H1 (cell line): ENCODE results near the gene PEAK3. TPM values are rescaled to one million over a fixed set of nuclear protein-coding genes. Genes with fewer than 3 reads are reported as not detected.
A peak's percentile ranks its signal among the peaks of the same experiment; 100 is the strongest.

Experiments used
- CTCF ChIA-PET: fragments of 300-600 bp; sonication (Branson Sonifier 250); formaldehyde crosslinking; loops from one replicate; lab custom pipeline; 2021; ENCODE audit not compliant: partially characterized antibody; lab: Charles Lee
- POLR2A ChIA-PET: fragments of 300-600 bp; sonication (Branson Sonifier 250); formaldehyde crosslinking; loops from one replicate; lab custom pipeline; 2021; ENCODE audit warnings: inconsistent platforms; ENCODE audit not compliant: partially characterized antibody; lab: Charles Lee
- DNase-seq, 2 experiments: peaks; one replicate each; pipeline versions ENCODE4 v3.0.0 to v3.0.0-alpha.2; 2010 to 2022; ENCODE audit warnings: low spot score in 2 of 2, low read depth in 1 of 2, mixed read lengths in 1 of 2
- FAIRE-seq: peaks from 2 replicates; lab custom pipeline; 2011; peaks lifted over from hg19 to GRCh38; lab: Jason Lieb, UNC
- H2AFZ ChIP-seq: 2 replicates; pipeline ENCODE4 v1.8.1; 2012; ENCODE audit warnings: low read length, inconsistent platforms
- H2AK5ac ChIP-seq: 2 replicates; pipeline ENCODE4 v1.6.1; 2013; ENCODE audit warnings: low read depth, low read length
- H2BK120ac ChIP-seq: replicated peaks from 2 replicates; pipeline ENCODE3; 2013; ENCODE audit warnings: low read depth, low read length, inconsistent platforms
- H2BK12ac ChIP-seq: 2 replicates; pipeline ENCODE4 v1.6.1; 2013; ENCODE audit warnings: low read depth, low read length
- H2BK15ac ChIP-seq: 2 replicates; pipeline ENCODE4 v1.6.1; 2013; ENCODE audit warnings: low read length
- H2BK20ac ChIP-seq: 2 replicates; pipeline ENCODE4 v1.6.1; 2013; ENCODE audit warnings: low read length
- H2BK5ac ChIP-seq: 2 replicates; pipeline ENCODE4 v1.6.1; 2013; ENCODE audit warnings: low read depth, low read length
- H3K14ac ChIP-seq: 2 replicates; pipeline ENCODE4 v1.6.1; 2013; ENCODE audit warnings: inconsistent platforms; ENCODE audit not compliant: insufficient read length
- H3K18ac ChIP-seq: 2 replicates; pipeline ENCODE4 v1.6.1; 2013; ENCODE audit warnings: low read length; ENCODE audit errors: extremely low read depth
- H3K23ac ChIP-seq: 2 replicates; pipeline ENCODE4 v1.6.1; 2013; ENCODE audit warnings: inconsistent platforms; ENCODE audit not compliant: insufficient read length
- H3K23me2 ChIP-seq: 2 replicates; pipeline ENCODE4 v1.6.1; 2013; ENCODE audit warnings: low read depth, low read length
- H3K27ac ChIP-seq: 2 replicates; pipeline ENCODE4 v1.6.1; 2011; ENCODE audit warnings: low read depth, low read length, inconsistent platforms
- H3K27me3 ChIP-seq, 4 experiments: replicated peaks in 1 of 4; 1 replicate in 1 of 4; 2 replicates in 3 of 4; pipeline versions ENCODE4 v1.6.1 to v1.8.1; 2011 to 2013; ENCODE audit warnings: low read length in 3 of 4, mild to moderate bottlenecking in 3 of 4, inconsistent platforms in 2 of 4, mixed read lengths in 2 of 4, moderate library complexity in 1 of 4; ENCODE audit not compliant: control insufficient read depth in 3 of 4, insufficient read depth in 3 of 4; ENCODE audit errors: extremely low read depth in 1 of 4
- H3K36me3 ChIP-seq, 4 experiments: 2 replicates each; pipeline versions ENCODE4 v1.6.1 to v1.8.1; 2011 to 2013; ENCODE audit warnings: mild to moderate bottlenecking in 4 of 4, low read length in 3 of 4, moderate library complexity in 2 of 4, control low read depth in 1 of 4, inconsistent platforms in 1 of 4; ENCODE audit not compliant: insufficient read depth in 4 of 4, control insufficient read depth in 2 of 4
- H3K4ac ChIP-seq: replicated peaks from 2 replicates; pipeline ENCODE3; 2013; ENCODE audit warnings: low read length, low read depth, mixed read lengths, inconsistent platforms; ENCODE audit not compliant: insufficient read length
- H3K4me1 ChIP-seq, 4 experiments: replicated peaks in 1 of 4; 1 replicate in 1 of 4; 2 replicates in 3 of 4; pipeline versions ENCODE4 v1.6.1 to v1.8.1; 2011 to 2013; ENCODE audit warnings: low read length in 3 of 4, inconsistent platforms in 2 of 4, mixed read lengths in 1 of 4; ENCODE audit not compliant: insufficient read depth in 4 of 4, control insufficient read depth in 3 of 4
- H3K4me2 ChIP-seq, 2 experiments: 2 replicates each; pipeline versions ENCODE4 v1.6.1 to v1.8.1; 2011 to 2013; ENCODE audit warnings: low read depth in 2 of 2, low read length in 2 of 2, control low read depth in 1 of 2, inconsistent platforms in 1 of 2, mild to moderate bottlenecking in 1 of 2; ENCODE audit not compliant: insufficient read depth in 1 of 2
- H3K4me3 ChIP-seq, 4 experiments: fragments of 200-600, 300-600 bp in 1 of 4; sonication (generic), shearing (Covaris generic), sonication (Bioruptor Twin) in 1 of 4; 2 replicates each; pipeline versions ENCODE4 v1.5.1 to v1.8.1; 2011 to 2016; ENCODE audit warnings: low read length in 4 of 4, low read depth in 3 of 4, control low read depth in 2 of 4, inconsistent platforms in 2 of 4, mild to moderate bottlenecking in 2 of 4, mixed read lengths in 1 of 4, moderate library complexity in 1 of 4; ENCODE audit not compliant: insufficient read depth in 2 of 4; ENCODE audit errors: extremely low read depth in 1 of 4
- H3K56ac ChIP-seq: replicated peaks from 2 replicates; pipeline ENCODE3; 2013; ENCODE audit warnings: low read depth, mild to moderate bottlenecking, mixed read lengths, low read length, inconsistent platforms; ENCODE audit not compliant: insufficient read length
- H3K79me1 ChIP-seq: 2 replicates; pipeline ENCODE4 v1.6.1; 2013; ENCODE audit warnings: low read depth, low read length, control low read depth
- H3K79me2 ChIP-seq, 2 experiments: 2 replicates each; pipeline versions ENCODE4 v1.6.1 to v1.8.1; 2012 to 2013; ENCODE audit warnings: low read length in 2 of 2, mild to moderate bottlenecking in 2 of 2, inconsistent platforms in 1 of 2; ENCODE audit not compliant: insufficient read depth in 2 of 2, control insufficient read depth in 1 of 2
- H3K9ac ChIP-seq, 4 experiments: replicated peaks in 1 of 4; 1 replicate in 1 of 4; 2 replicates in 3 of 4; pipeline versions ENCODE4 v1.6.1 to v1.8.1; 2011 to 2013; ENCODE audit warnings: low read depth in 3 of 4, low read length in 3 of 4, control low read depth in 2 of 4, mild to moderate bottlenecking in 2 of 4, moderate library complexity in 2 of 4, inconsistent platforms in 1 of 4; ENCODE audit errors: extremely low read depth in 1 of 4
- H3K9me3 ChIP-seq, 2 experiments: 2 replicates each; pipeline versions ENCODE4 v1.6.1 to v1.8.1; 2012 to 2013; ENCODE audit warnings: mild to moderate bottlenecking in 2 of 2, moderate library complexity in 2 of 2, control low read depth in 1 of 2, inconsistent platforms in 1 of 2, low read depth in 1 of 2, low read length in 1 of 2, mixed read lengths in 1 of 2; ENCODE audit not compliant: insufficient read depth in 2 of 2
- H4K20me1 ChIP-seq, 2 experiments: replicated peaks in 1 of 2; 2 replicates each; pipeline versions ENCODE3 to v1.8.1; 2011 to 2013; ENCODE audit warnings: inconsistent platforms in 2 of 2, low read length in 2 of 2, mild to moderate bottlenecking in 1 of 2; ENCODE audit not compliant: insufficient read depth in 2 of 2, control insufficient read depth in 1 of 2
- H4K5ac ChIP-seq: 2 replicates; pipeline ENCODE4 v1.6.1; 2013; ENCODE audit warnings: low read length, low read depth, mixed read lengths, inconsistent platforms; ENCODE audit not compliant: insufficient read length
- H4K8ac ChIP-seq: 2 replicates; pipeline ENCODE4 v1.8.0; 2013; ENCODE audit warnings: mild to moderate bottlenecking, moderate library complexity, low read length, inconsistent platforms; ENCODE audit not compliant: insufficient read depth; ENCODE audit errors: extremely low read depth
- H4K91ac ChIP-seq: replicated peaks from 2 replicates; pipeline ENCODE3; 2013; ENCODE audit warnings: low read length, mixed read lengths, inconsistent platforms; ENCODE audit not compliant: insufficient read length
- CBX8 ChIP-seq: fragments of 300-800, 300-1000 bp; sonication (generic); IDR thresholded peaks from 2 replicates; pipeline ENCODE4 v1.7.1; 2016; ENCODE audit warnings: low read depth, low read length, borderline replicate concordance
- MAX ChIP-seq: IDR thresholded peaks from 2 replicates; pipeline ENCODE4 v1.6.1; 2012; ENCODE audit warnings: inconsistent platforms
- WGBS, 2 experiments: shearing (Covaris generic) in 1 of 2; methylation state at CpG; one replicate each; pipeline versions ENCODE4 v1.1.6 to v1.1.7; 2013 to 2015; ENCODE audit warnings: low lambda C conversion rate in 2 of 2, mixed read lengths in 2 of 2, inconsistent platforms in 1 of 2, low coverage in 1 of 2, missing lambda C conversion rate in 1 of 2; ENCODE audit not compliant: insufficient replicate concordance in 2 of 2, insufficient coverage in 1 of 2, insufficient read length in 1 of 2; ENCODE audit errors: extremely low coverage in 1 of 2, missing lambda C conversion rate in 1 of 2; 5-methylcytosine and 5-hydroxymethylcytosine counted together
- polyA plus RNA-seq, 7 experiments: library from polyadenylated mRNA; depleted of rRNA in 3 of 7; stranded (reverse) in 5 of 7; unstranded in 2 of 7; fragments of >200 nt in 5 of 7; fragments of 200-250 nt in 2 of 7; gene quantifications; 1 replicate in 5 of 7; 2 replicates in 1 of 7; 4 replicates in 1 of 7; pipeline versions ENCODE4 v1.2.1 to v1.2.3, GENCODE V29; 2011 to 2013; ENCODE audit warnings: missing spikeins in 2 of 7, mixed read lengths in 2 of 7
- total RNA-seq: library from RNA; stranded (reverse); fragmentation: NEBNext Ultra II Directional; extraction: Animal tissue kit (Norgen Biotek cat#: 25700); gene quantifications from 2 replicates; pipeline ENCODE4 v1.2.1, GENCODE V29; 2021

PEAK3 gene
- total and polyA plus RNA-seq, 2 of the 8 experiments (the other 6 are each of a cell fraction or from before 2014, with no cell fraction given) = not detected

GRCh38 chr19:2227415-2228156 lies 54.4 kb downstream of the PEAK3 start:
- Histone ChIP-seq H3K36me3 (peaks cover 0 to 49% (median 14%) of the 10 kb centered on the region in 4 experiments), H2AK5ac (no peak overlapping the region), H4K91ac (no peak overlapping the region), H2BK120ac (no peak overlapping the region), H3K27me3 (no peaks in the 10 kb centered on the region), H3K56ac (no peak overlapping the region), H3K14ac (no peak overlapping the region), H3K4me1 (no peaks in the 10 kb centered on the region), H3K23me2 (no peaks in the 10 kb centered on the region), H4K8ac (0 out of 2 replicates have a peak overlapping the region, but pooled peaks have one; percentile 51), H2BK5ac (no peak overlapping the region), H3K27ac (no peak overlapping the region), H2AFZ (no peak overlapping the region), H4K20me1 (peaks cover 0 to 16% of the 10 kb centered on the region in 2 experiments), H3K79me1 (no peaks in the 10 kb centered on the region), H3K18ac (no peak overlapping the region), H3K4me3 (no peak overlapping the region), H4K5ac (no peak overlapping the region), H2BK20ac (no peak overlapping the region), H3K79me2 (no peaks in the 10 kb centered on the region), H2BK15ac (no peak overlapping the region), H3K23ac (no peak overlapping the region), H3K4me2 (no peak overlapping the region), H3K9ac (no peak overlapping the region), H3K9me3 (no peaks in the 10 kb centered on the region), H2BK12ac (no peak overlapping the region), H3K4ac (no peak overlapping the region)
- CTCF ChIA-PET = interaction anchor here (0.6 to 4.4 kb wide), 6 partner anchors 9 to 108 kb away, joined by 3 to 19 read pairs (median 4); no protein-coding TSS in a partner anchor
- TF ChIP-seq MAX = no peak
- no peak for TF ChIP-seq CBX8
- no peak for FAIRE-seq
- DNase-seq = no peak
- POLR2A ChIA-PET = interaction anchor here (0.6 to 6.3 kb wide), 8 partner anchors 6 to 100 kb away, joined by 3 to 61 read pairs (median 6); partner anchors contain the start of genes AMH and PLEKHJ1
- 97% methylated on average over 25 of the region's 67 CpGs; no CpG with 5 or more reads in 1 of the 2 experiments for WGBS, 2 experiments
